GM19099 (cell line): Measurements from ENCODE around the gene CYP2W1.
A peak's percentile ranks its signal among the peaks of the same experiment; 100 is the strongest.

Source experiments
- POLR2A ChIP-seq: IDR thresholded peaks from 3 replicates; pipeline ENCODE4 v1.6.1; 2011; ENCODE audit warnings: low read depth; ENCODE audit not compliant: insufficient read length; ENCODE audit errors: extremely low read depth

CYP2W1 gene

GRCh38 chr7:1020849-1021251, 37.9 kb downstream of the CYP2W1 start:
- TF ChIP-seq POLR2A = no peak

- no peak for TF ChIP-seq POLR2A
Measured at GRCh38 chr7:1021366-1021765, 38.4 kb downstream of the CYP2W1 start.

- TF ChIP-seq POLR2A = no peak
Measured at GRCh38 chr7:1021931-1022330, 39.0 kb downstream of the CYP2W1 start.

GRCh38 chr7:1022356-1022755, 39.4 kb downstream of the CYP2W1 start:
- no peak for TF ChIP-seq POLR2A

GRCh38 chr7:1022801-1023465, 40.0 kb downstream of the CYP2W1 start:
- TF ChIP-seq POLR2A = peak; percentile 19

- TF ChIP-seq POLR2A = no peak
Measured at GRCh38 chr7:1024331-1024841, 41.4 kb downstream of the CYP2W1 start.

- peak; percentile 12 for TF ChIP-seq POLR2A
Measured at GRCh38 chr7:1024876-1025742, 42.1 kb downstream of the CYP2W1 start.

GRCh38 chr7:1025743-1026581, 43.0 kb downstream of the CYP2W1 start:
- no peak for TF ChIP-seq POLR2A

- no peak for TF ChIP-seq POLR2A
Measured at GRCh38 chr7:1026721-1027161, 43.8 kb downstream of the CYP2W1 start.

GRCh38 chr7:1027242-1028043, 44.5 kb downstream of the CYP2W1 start:
- peak; percentile 16 for TF ChIP-seq POLR2A

GRCh38 chr7:1028044-1028770, 45.2 kb downstream of the CYP2W1 start:
- TF ChIP-seq POLR2A = peak; percentile 79

- TF ChIP-seq POLR2A = no peak
Measured at GRCh38 chr7:1028775-1029636, 46.0 kb downstream of the CYP2W1 start.
